OCI-LY7 (cell line): ENCODE results near the gene CCDC27. TPM values are rescaled to one million over a fixed set of nuclear protein-coding genes. Genes with fewer than 3 reads are reported as not detected.

ENCODE experiments used
- BruUV-seq: library from RNA; stranded (reverse); fragments of 400-500 nt; replicated peaks from 2 replicates; lab custom pipeline; 2021; lab: Mats Ljungman, UMichigan
- CTCF ChIA-PET: fragments of 300-600 bp; sonication (Branson Sonifier 250); formaldehyde crosslinking; loops from one replicate; lab custom pipeline; 2022; ENCODE audit warnings: antibody characterized with exemption; ENCODE audit not compliant: unreplicated experiment; lab: Charles Lee
- POLR2A ChIA-PET: fragments of 300-600 bp; sonication (Branson Sonifier 250); formaldehyde crosslinking; loops from one replicate; lab custom pipeline; 2022; ENCODE audit warnings: antibody characterized with exemption; lab: Charles Lee
- DNase-seq: peaks from one replicate; pipeline ENCODE4 v3.0.0-alpha.2; 2015; ENCODE audit warnings: low spot score
- H2AFZ ChIP-seq: fragments of 200-600 bp; sonication (generic), shearing (Covaris generic); 2 replicates; pipeline ENCODE4 v1.6.1; 2014; ENCODE audit warnings: mild to moderate bottlenecking, antibody characterized with exemption, low read length, moderate library complexity
- H3K27ac ChIP-seq: fragments of 200-600 bp; sonication (generic); 2 replicates; pipeline ENCODE4 v1.5.1; 2014; ENCODE audit warnings: mixed run types, low read depth, mild to moderate bottlenecking, moderate library complexity, low read length, inconsistent platforms; ENCODE audit not compliant: poor library complexity, severe bottlenecking
- H3K36me3 ChIP-seq: fragments of 200-600 bp; sonication (generic); 2 replicates; pipeline ENCODE4 v1.6.1; 2014; ENCODE audit warnings: mild to moderate bottlenecking, antibody characterized with exemption, low read length, moderate library complexity, mixed read lengths; ENCODE audit not compliant: insufficient read depth
- H3K4me1 ChIP-seq: fragments of 200-600 bp; sonication (generic); 2 replicates; pipeline ENCODE4 v1.5.1; 2014; ENCODE audit warnings: mild to moderate bottlenecking, low read length; ENCODE audit not compliant: insufficient read depth, poor library complexity, severe bottlenecking
- H3K4me2 ChIP-seq: fragments of 200-600 bp; sonication (generic); 2 replicates; pipeline ENCODE4 v1.6.1; 2014; ENCODE audit warnings: mild to moderate bottlenecking, low read length
- H3K4me3 ChIP-seq: fragments of 200-600 bp; sonication (generic); 2 replicates; pipeline ENCODE4 v1.5.1; 2014; ENCODE audit warnings: mild to moderate bottlenecking, low read depth, low read length; ENCODE audit not compliant: poor library complexity, severe bottlenecking
- H3K79me2 ChIP-seq: fragments of 200-600 bp; sonication (generic); 2 replicates; pipeline ENCODE4 v1.6.1; 2016; ENCODE audit warnings: low read depth, mild to moderate bottlenecking, low read length, moderate library complexity, mixed read lengths; ENCODE audit not compliant: insufficient read depth
- H3K9me2 ChIP-seq: fragments of 200-600 bp; sonication (generic); 2 replicates; pipeline ENCODE4 v1.6.1; 2016; ENCODE audit warnings: mild to moderate bottlenecking, low read length, mixed read lengths; ENCODE audit not compliant: insufficient read depth
- H3K9me3 ChIP-seq: fragments of 200-600 bp; sonication (generic); 2 replicates; pipeline ENCODE4 v1.6.1; 2014; ENCODE audit warnings: mild to moderate bottlenecking, mixed run types, low read length, mixed read lengths
- H4K20me1 ChIP-seq: fragments of 200-600 bp; sonication (generic); 2 replicates; pipeline ENCODE4 v1.6.1; 2014; ENCODE audit warnings: mild to moderate bottlenecking, antibody characterized with exemption, low read length, moderate library complexity, mixed read lengths; ENCODE audit not compliant: insufficient read depth
- CTCF ChIP-seq: fragments of 200-600 bp; sonication (generic); conservative IDR thresholded peaks from 2 replicates; pipeline ENCODE4 v1.5.1; 2014; ENCODE audit warnings: mild to moderate bottlenecking, antibody characterized with exemption, low read length, moderate library complexity, mixed read lengths
- EZH2phosphoT487 ChIP-seq: fragments of 200-600 bp; sonication (generic); IDR thresholded peaks from 2 replicates; pipeline ENCODE4 v1.6.1; 2018; ENCODE audit warnings: low read depth, borderline replicate concordance, mild to moderate bottlenecking, mixed run types, antibody characterized with exemption, low read length, moderate library complexity, mixed read lengths
- intact Hi-C: fragments of 100-400 bp; cut with micrococcal nuclease; formaldehyde crosslinking; loops from one replicate; pipeline ENCODE4 v1.10.0; 2022; ENCODE audit not compliant: unreplicated experiment
- total RNA-seq, 2 experiments: library from RNA; depleted of rRNA in 1 of 2; stranded (reverse); fragments of >200 nt in 1 of 2; shearing (Covaris generic) in 1 of 2; gene quantifications; 2 replicates each; pipeline ENCODE4 v1.2.3, GENCODE V29; 2014 to 2022

The CCDC27 gene
- total RNA-seq, 2 experiments from 2014 or later, result not detected

GRCh38 chr1:3777078-3777547, 24.9 kb downstream of the CCDC27 start:
- H3K36me3 ChIP-seq, result peaks cover 37% of the 10 kb centered on the region
- no peak for DNase-seq
- H3K9me3 ChIP-seq, result no peaks in the 10 kb centered on the region
- H2AFZ ChIP-seq, result no peak overlapping the region
- H4K20me1 ChIP-seq, result no peaks in the 10 kb centered on the region
- no peak overlapping the region for H3K4me2 ChIP-seq
- no TSS peak for BruUV-seq
- no peaks in the 10 kb centered on the region for H3K79me2 ChIP-seq
- TF ChIP-seq CTCF, result no peak
- TF ChIP-seq EZH2phosphoT487, result no peak
- peaks cover 14% of the 10 kb centered on the region for H3K4me1 ChIP-seq
- H3K9me2 ChIP-seq, result no peaks in the 10 kb centered on the region
- ChIA-PET POLR2A (no interaction called here), CTCF (no interaction called here)
- H3K27ac ChIP-seq, result no peak overlapping the region
- intact Hi-C loops, result no loop called here
- no peak overlapping the region for H3K4me3 ChIP-seq

GRCh38 chr1:3777647-3778589, 25.7 kb downstream of the CCDC27 start:
- peaks cover 10% of the 10 kb centered on the region for H3K4me1 ChIP-seq
- intact Hi-C loops, result no loop called here

More at GRCh38 chr1:3777647-3778589, 25.7 kb downstream of the CCDC27 start:
- Histone ChIP-seq H3K9me2 (no peaks in the 10 kb centered on the region), H3K36me3 (peaks cover 45% of the 10 kb centered on the region), H4K20me1 (no peaks in the 10 kb centered on the region), H2AFZ (no peak overlapping the region), H3K4me3 (no peak overlapping the region), H3K79me2 (no peaks in the 10 kb centered on the region), H3K27ac (no peak overlapping the region), H3K9me3 (no peaks in the 10 kb centered on the region), H3K4me2 (no peak overlapping the region)
- BruUV-seq, result no TSS peak
- DNase-seq, result no peak
- POLR2A ChIA-PET, result no interaction called here
- TF ChIP-seq EZH2phosphoT487 (no peak), CTCF (no peak)
- CTCF ChIA-PET, result no interaction called here
